SU-DHL-6 (cell line): ENCODE measurements around the gene EDA.

Experiments used
- H2AFZ ChIP-seq: fragments of 200-600 bp; sonication (generic); 2 replicates; pipeline ENCODE4 v1.6.1; 2014; ENCODE audit warnings: low read depth, mild to moderate bottlenecking, moderate library complexity, mixed read lengths, antibody characterized with exemption, low read length; ENCODE audit not compliant: severe bottlenecking
- H3F3A ChIP-seq: fragments of 200-600 bp; shearing (Covaris generic); 2 replicates; pipeline ENCODE4 v1.6.0; 2016; ENCODE audit warnings: antibody characterized with exemption, mild to moderate bottlenecking; ENCODE audit not compliant: insufficient read depth
- H3K27ac ChIP-seq: fragments of 200-600 bp; sonication (generic); 2 replicates; pipeline ENCODE4 v1.5.1; 2016; ENCODE audit warnings: low read depth, mild to moderate bottlenecking, low read length, moderate library complexity, mixed read lengths
- H3K27me3 ChIP-seq: fragments of 200-600 bp; sonication (generic), shearing (Covaris generic); 2 replicates; pipeline ENCODE4 v1.6.0; 2014; ENCODE audit warnings: mild to moderate bottlenecking, low read length
- H3K36me3 ChIP-seq: fragments of 200-600 bp; sonication (generic); 2 replicates; pipeline ENCODE4 v1.6.1; 2014; ENCODE audit warnings: mild to moderate bottlenecking, low read length, mixed read lengths
- H3K4me2 ChIP-seq: fragments of 300-600, 200-600 bp; shearing (Covaris generic), sonication (generic); 2 replicates; pipeline ENCODE4 v1.6.0; 2014; ENCODE audit warnings: low read length, low read depth, mild to moderate bottlenecking; ENCODE audit not compliant: poor library complexity, severe bottlenecking
- H3K4me3 ChIP-seq: fragments of 200-600 bp; sonication (generic); 2 replicates; pipeline ENCODE4 v1.5.1; 2014; ENCODE audit warnings: antibody characterized with exemption, low read length, mild to moderate bottlenecking, mixed read lengths; ENCODE audit not compliant: insufficient read depth, poor library complexity, severe bottlenecking
- H3K79me2 ChIP-seq: fragments of 200-600 bp; sonication (generic); 2 replicates; pipeline ENCODE4 v1.6.1; 2014; ENCODE audit warnings: mild to moderate bottlenecking, low read length, moderate library complexity; ENCODE audit not compliant: insufficient read depth
- H3K9ac ChIP-seq: fragments of 200-600 bp; sonication (generic); 2 replicates; pipeline ENCODE4 v1.7.0; 2014; ENCODE audit warnings: mild to moderate bottlenecking, low read length
- H3K9me2 ChIP-seq: fragments of 200-600 bp; sonication (generic); replicated peaks from 2 replicates; pipeline ENCODE4 v1.6.1; 2014; ENCODE audit warnings: low read length; ENCODE audit not compliant: insufficient read depth
- H3K9me3 ChIP-seq: fragments of 200-600 bp; sonication (generic); 2 replicates; pipeline ENCODE4 v1.6.1; 2014; ENCODE audit warnings: low read length, mixed read lengths; ENCODE audit not compliant: insufficient read depth
- H4K20me1 ChIP-seq: fragments of 200-600 bp; sonication (generic); 2 replicates; pipeline ENCODE4 v1.6.1; 2014; ENCODE audit warnings: low read depth, mild to moderate bottlenecking, antibody characterized with exemption, low read length, moderate library complexity, mixed read lengths
- EZH2phosphoT487 ChIP-seq: fragments of 200-600 bp; sonication (generic), shearing (Covaris generic); conservative IDR thresholded peaks from 2 replicates; pipeline ENCODE4 v1.6.1; 2018; ENCODE audit warnings: mild to moderate bottlenecking, antibody characterized with exemption, low read length, moderate library complexity, mixed read lengths
- TF ChIP-seq, protein P1 (sequence below): fragments of 200-600 bp; sonication (generic); IDR thresholded peaks from one replicate; pipeline ENCODE4 v1.5.1; 2017; ENCODE audit warnings: antibody characterized with exemption, mild to moderate bottlenecking, low read length, moderate library complexity; ENCODE audit not compliant: insufficient read depth, poor library complexity, severe bottlenecking

Gene EDA

DNA sequence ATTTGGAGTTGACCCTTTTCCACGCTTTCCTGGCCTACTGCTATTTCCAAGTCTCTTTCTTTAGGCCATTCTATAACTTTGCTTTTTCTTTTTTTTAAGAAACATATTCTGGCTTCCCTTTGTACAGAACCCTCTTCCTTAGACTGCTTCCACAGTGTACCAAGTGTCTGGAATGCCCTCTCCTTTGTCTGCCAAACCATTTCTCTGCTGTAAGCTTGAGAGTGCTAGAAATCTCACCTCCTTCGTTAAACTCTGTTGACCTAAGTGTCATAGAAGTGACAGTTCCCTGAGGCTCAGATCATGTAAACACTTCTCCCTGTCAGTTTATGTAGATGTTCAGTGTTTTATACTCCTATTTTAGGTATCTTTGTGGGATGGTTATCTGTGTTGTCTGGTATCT lies 108.4 kb downstream of the EDA start:
- H3K27me3 ChIP-seq = no peaks in the 10 kb centered on the region

DNA sequence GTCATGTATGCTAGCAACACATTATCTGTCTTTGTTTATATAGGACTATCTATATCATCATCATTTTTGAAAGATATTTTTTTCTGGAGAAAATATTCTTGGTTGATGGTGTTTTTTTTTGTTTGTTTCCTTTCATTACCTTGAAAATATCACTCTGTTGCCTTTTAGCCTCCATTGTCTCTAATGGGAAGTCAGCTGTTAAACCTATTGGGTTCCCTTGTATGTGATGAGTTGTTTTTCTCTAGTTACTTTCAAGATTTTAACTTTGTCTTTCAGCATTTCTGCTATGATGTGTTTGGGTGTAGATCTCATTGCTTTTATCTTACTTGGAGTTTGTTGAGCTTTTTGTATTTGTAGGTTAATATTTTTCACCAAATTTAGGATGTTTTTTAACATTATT lies 124.4 kb downstream of the EDA start:
- Histone ChIP-seq H3K36me3 (no peaks in the 10 kb centered on the region), H3K4me3 (no peak overlapping the region), H3F3A (no peaks in the 10 kb centered on the region), H3K9me3 (no peaks in the 10 kb centered on the region), H3K27me3 (no peaks in the 10 kb centered on the region), H3K9ac (no peak overlapping the region), H3K4me2 (no peak overlapping the region), H3K27ac (no peak overlapping the region), H4K20me1 (no peaks in the 10 kb centered on the region), H3K9me2 (no peaks in the 10 kb centered on the region), H2AFZ (no peak overlapping the region), H3K79me2 (no peaks in the 10 kb centered on the region)
- TF ChIP-seq, protein P1, sequence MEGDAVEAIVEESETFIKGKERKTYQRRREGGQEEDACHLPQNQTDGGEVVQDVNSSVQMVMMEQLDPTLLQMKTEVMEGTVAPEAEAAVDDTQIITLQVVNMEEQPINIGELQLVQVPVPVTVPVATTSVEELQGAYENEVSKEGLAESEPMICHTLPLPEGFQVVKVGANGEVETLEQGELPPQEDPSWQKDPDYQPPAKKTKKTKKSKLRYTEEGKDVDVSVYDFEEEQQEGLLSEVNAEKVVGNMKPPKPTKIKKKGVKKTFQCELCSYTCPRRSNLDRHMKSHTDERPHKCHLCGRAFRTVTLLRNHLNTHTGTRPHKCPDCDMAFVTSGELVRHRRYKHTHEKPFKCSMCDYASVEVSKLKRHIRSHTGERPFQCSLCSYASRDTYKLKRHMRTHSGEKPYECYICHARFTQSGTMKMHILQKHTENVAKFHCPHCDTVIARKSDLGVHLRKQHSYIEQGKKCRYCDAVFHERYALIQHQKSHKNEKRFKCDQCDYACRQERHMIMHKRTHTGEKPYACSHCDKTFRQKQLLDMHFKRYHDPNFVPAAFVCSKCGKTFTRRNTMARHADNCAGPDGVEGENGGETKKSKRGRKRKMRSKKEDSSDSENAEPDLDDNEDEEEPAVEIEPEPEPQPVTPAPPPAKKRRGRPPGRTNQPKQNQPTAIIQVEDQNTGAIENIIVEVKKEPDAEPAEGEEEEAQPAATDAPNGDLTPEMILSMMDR = no peak
- TF ChIP-seq EZH2phosphoT487 = no peak

More for the DNA sequence above, 108.4 kb downstream of the EDA start:
- H3K9me2 ChIP-seq = no peaks in the 10 kb centered on the region
- H3K4me2 ChIP-seq = no peak overlapping the region
- H2AFZ ChIP-seq = no peak overlapping the region
- H3K79me2 ChIP-seq = no peaks in the 10 kb centered on the region
- H3F3A ChIP-seq = no peaks in the 10 kb centered on the region
- TF ChIP-seq, protein P1 = no peak
- no peak for TF ChIP-seq EZH2phosphoT487
- H3K27ac ChIP-seq = no peak overlapping the region
- no peaks in the 10 kb centered on the region for H3K9me3 ChIP-seq
- no peaks in the 10 kb centered on the region for H4K20me1 ChIP-seq
- H3K4me3 ChIP-seq = no peak overlapping the region
- H3K9ac ChIP-seq = no peak overlapping the region
- no peaks in the 10 kb centered on the region for H3K36me3 ChIP-seq

DNA sequence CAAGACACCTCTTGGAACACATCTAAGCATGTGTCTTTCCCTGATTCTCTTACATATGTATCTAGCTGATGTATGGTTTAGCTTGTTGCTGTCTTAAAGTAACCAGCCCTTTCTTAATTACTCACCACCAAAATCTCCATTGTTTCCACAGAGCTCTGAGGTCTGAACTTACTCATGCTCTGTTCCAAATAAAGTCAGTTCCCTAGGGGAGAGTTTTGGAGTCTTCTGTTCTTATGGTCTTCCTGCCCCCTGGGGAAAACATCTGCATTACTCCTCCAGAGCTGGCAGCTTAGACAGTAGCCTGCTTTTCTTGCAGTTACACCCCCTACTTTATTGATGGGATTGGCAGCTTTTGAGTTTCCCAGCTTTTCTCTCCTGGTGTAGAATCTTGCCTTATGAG lies 125.8 kb downstream of the EDA start:
- Histone ChIP-seq H3K9me3 (no peaks in the 10 kb centered on the region), H3K4me2 (no peak overlapping the region)
- no peak for TF ChIP-seq EZH2phosphoT487
- TF ChIP-seq, protein P1 = no peak

More for the DNA sequence above, 125.8 kb downstream of the EDA start:
- no peak overlapping the region for H3K4me3 ChIP-seq
- H3F3A ChIP-seq = no peaks in the 10 kb centered on the region
- H3K36me3 ChIP-seq = no peaks in the 10 kb centered on the region
- no peaks in the 10 kb centered on the region for H3K79me2 ChIP-seq
- H3K27ac ChIP-seq = no peak overlapping the region
- no peak overlapping the region for H3K9ac ChIP-seq
- H2AFZ ChIP-seq = no peak overlapping the region
- H3K9me2 ChIP-seq = no peaks in the 10 kb centered on the region
- H3K27me3 ChIP-seq = no peaks in the 10 kb centered on the region
- H4K20me1 ChIP-seq = no peaks in the 10 kb centered on the region
